ENCODE measurements around the gene LIMK2.

- TF ChIP-seq CTCF (IDR thresholded peaks at IDR 0.05) (no peak), POLR2A (IDR thresholded peaks at IDR 0.05) (no peak)
Measured at GRCh38 chr22:31235081-31235480, 23.0 kb downstream of the LIMK2 start.
